Neuronal stem cell (in vitro differentiated cells): ENCODE data around the gene THADA.

Experiments
- DNase-seq: peaks from one replicate; pipeline ENCODE4 v3.0.0-alpha.2; 2013; ENCODE audit warnings: low spot score
- H2AFZ ChIP-seq: one replicate; pipeline ENCODE4 v1.6.1; 2013; ENCODE audit warnings: mild to moderate bottlenecking, low read length, inconsistent platforms
- H2AK5ac ChIP-seq: 2 replicates; pipeline ENCODE4 v1.6.1; 2013; ENCODE audit warnings: low read depth, mild to moderate bottlenecking, inconsistent platforms, low read length, moderate library complexity, mixed read lengths
- H2BK120ac ChIP-seq: 2 replicates; pipeline ENCODE4 v1.6.1; 2013; ENCODE audit warnings: low read depth, mild to moderate bottlenecking, inconsistent platforms, low read length, moderate library complexity, mixed read lengths
- H2BK12ac ChIP-seq: one replicate; pipeline ENCODE4 v1.6.1; 2013; ENCODE audit warnings: low read length, inconsistent platforms
- H2BK15ac ChIP-seq: 2 replicates; pipeline ENCODE4 v1.6.1; 2013; ENCODE audit warnings: mild to moderate bottlenecking, low read length, inconsistent platforms, mixed read lengths
- H2BK5ac ChIP-seq: one replicate; pipeline ENCODE4 v1.6.1; 2013; ENCODE audit warnings: inconsistent platforms, mild to moderate bottlenecking, low read length, moderate library complexity
- H3K14ac ChIP-seq: one replicate; pipeline ENCODE4 v1.6.1; 2013; ENCODE audit warnings: low read length, inconsistent platforms
- H3K18ac ChIP-seq: 2 replicates; pipeline ENCODE4 v1.6.1; 2013; ENCODE audit warnings: low read length, inconsistent platforms
- H3K23ac ChIP-seq: 2 replicates; pipeline ENCODE4 v1.6.1; 2013; ENCODE audit warnings: low read depth, mild to moderate bottlenecking, mixed read lengths, low read length, inconsistent platforms; ENCODE audit not compliant: poor library complexity
- H3K27ac ChIP-seq: replicated peaks from 3 replicates; pipeline ENCODE4 v1.5.1; 2013; ENCODE audit warnings: low read length, inconsistent platforms
- H3K27me3 ChIP-seq, 3 experiments: 2 replicates each; pipeline ENCODE4 v1.6.1; 2013; ENCODE audit warnings: low read length in 3 of 3, mild to moderate bottlenecking in 2 of 3, inconsistent platforms in 1 of 3, low read depth in 1 of 3, mixed read lengths in 1 of 3, moderate library complexity in 1 of 3; ENCODE audit not compliant: control insufficient read depth in 3 of 3, insufficient read depth in 3 of 3
- H3K36me3 ChIP-seq, 2 donors: replicated peaks in 1 of 2; 2 replicates each; pipeline ENCODE4 v1.6.1; 2013; ENCODE audit warnings: low read length in 2 of 2; ENCODE audit not compliant: control insufficient read depth in 2 of 2, insufficient read depth in 2 of 2
- H3K4ac ChIP-seq: 2 replicates; pipeline ENCODE4 v1.6.1; 2013; ENCODE audit warnings: inconsistent platforms, mild to moderate bottlenecking, low read length, moderate library complexity
- H3K4me1 ChIP-seq, 2 donors: 1 replicate in 1 of 2; 2 replicates in 1 of 2; pipeline ENCODE4 v1.6.1; 2013; ENCODE audit warnings: low read length in 2 of 2, low read depth in 1 of 2; ENCODE audit not compliant: control insufficient read depth in 2 of 2, insufficient read depth in 1 of 2
- H3K4me2 ChIP-seq: one replicate; pipeline ENCODE4 v1.6.1; 2013; ENCODE audit warnings: mild to moderate bottlenecking, low read length, inconsistent platforms; ENCODE audit not compliant: insufficient read depth, poor library complexity, severe bottlenecking
- H3K4me3 ChIP-seq, 2 donors: 2 replicates each; pipeline ENCODE4 v1.5.1; 2013; ENCODE audit warnings: low read length in 2 of 2, mild to moderate bottlenecking in 2 of 2, inconsistent platforms in 1 of 2, moderate library complexity in 1 of 2
- H3K79me1 ChIP-seq: one replicate; pipeline ENCODE4 v1.6.1; 2013; ENCODE audit warnings: low read depth, mild to moderate bottlenecking, inconsistent platforms, low read length, moderate library complexity
- H3K9ac ChIP-seq: one replicate; pipeline ENCODE4 v1.6.1; 2013; ENCODE audit warnings: mild to moderate bottlenecking, low read depth, low read length, inconsistent platforms; ENCODE audit not compliant: poor library complexity
- H3K9me3 ChIP-seq, 2 donors: replicated peaks in 1 of 2; 2 replicates each; pipeline versions ENCODE3 to v1.6.1; 2013; ENCODE audit warnings: low read length in 2 of 2, mild to moderate bottlenecking in 2 of 2, inconsistent platforms in 1 of 2, low read depth in 1 of 2, mixed read lengths in 1 of 2, moderate library complexity in 1 of 2; ENCODE audit not compliant: control insufficient read depth in 2 of 2, insufficient read depth in 1 of 2
- H4K8ac ChIP-seq: one replicate; pipeline ENCODE4 v1.6.1; 2013; ENCODE audit warnings: low read depth, mild to moderate bottlenecking, inconsistent platforms, low read length, moderate library complexity
- H4K91ac ChIP-seq: one replicate; pipeline ENCODE4 v1.6.1; 2013; ENCODE audit warnings: low read length, low read depth, mild to moderate bottlenecking, inconsistent platforms; ENCODE audit not compliant: poor library complexity
- WGBS, 2 donors: extraction: QIAGEN DNeasy Blood & Tissue Kit; methylation state at CpG; one replicate each; pipeline ENCODE4 v1.1.7; 2013; ENCODE audit warnings: missing lambda C conversion rate in 2 of 2, mixed read lengths in 1 of 2; ENCODE audit not compliant: insufficient read length in 2 of 2, insufficient replicate concordance in 1 of 2; ENCODE audit errors: extremely low coverage in 2 of 2; 5-methylcytosine and 5-hydroxymethylcytosine counted together

Gene THADA

GRCh38 chr2:43525506-43525905 is 70.3 kb downstream of the THADA start:
- Histone ChIP-seq H3K18ac (no peak overlapping the region), H3K9ac (no peak overlapping the region), H4K8ac (no peak overlapping the region), H3K23ac (no peak overlapping the region), H2BK5ac (no peak overlapping the region), H2BK15ac (no peak overlapping the region), H2BK120ac (no peak overlapping the region), H3K14ac (no peak overlapping the region), H2BK12ac (no peak overlapping the region), H3K9me3 (no peaks in the 10 kb centered on the region), H3K27me3 (no peaks in the 10 kb centered on the region), H3K36me3 (peaks cover 0 to 2% of the 10 kb centered on the region in 2 donors), H3K4ac (no peak overlapping the region), H3K27ac (no peak overlapping the region), H3K79me1 (no peaks in the 10 kb centered on the region), H3K4me2 (no peak overlapping the region), H3K4me3 (no peak overlapping the region), H2AFZ (no peak overlapping the region), H4K91ac (no peak overlapping the region), H2AK5ac (no peak overlapping the region), H3K4me1 (no peaks in the 10 kb centered on the region)
- DNase-seq, result no peak
- WGBS, 2 donors, result no CpG with 5 or more reads among the region's 1 CpG

GRCh38 chr2:43524177-43524965 is 71.5 kb downstream of the THADA start:
- Histone ChIP-seq H2BK120ac (no peak overlapping the region), H3K9ac (no peak overlapping the region), H3K18ac (no peak overlapping the region), H2AK5ac (no peak overlapping the region), H2AFZ (no peak overlapping the region), H4K8ac (no peak overlapping the region), H3K27me3 (no peaks in the 10 kb centered on the region), H3K14ac (no peak overlapping the region), H3K27ac (no peak overlapping the region), H3K9me3 (no peaks in the 10 kb centered on the region), H2BK12ac (no peak overlapping the region), H3K4ac (no peak overlapping the region), H3K4me3 (no peak overlapping the region), H4K91ac (no peak overlapping the region), H3K79me1 (no peaks in the 10 kb centered on the region), H2BK5ac (no peak overlapping the region), H3K23ac (no peak overlapping the region), H3K4me1 (no peaks in the 10 kb centered on the region), H3K4me2 (no peak overlapping the region), H2BK15ac (no peak overlapping the region), H3K36me3 (peaks cover 0 to 2% of the 10 kb centered on the region in 2 donors)
- DNase-seq, result no peak
- WGBS, 2 donors, result no CpG with 5 or more reads among the region's 3 CpGs

GRCh38 chr2:43522177-43522576 is 73.7 kb downstream of the THADA start:
- no peak overlapping the region for H2BK120ac ChIP-seq
- H3K9ac ChIP-seq, result no peak overlapping the region
- no peak overlapping the region for H2AFZ ChIP-seq
- no peak overlapping the region for H4K91ac ChIP-seq
- no peaks in the 10 kb centered on the region for H3K9me3 ChIP-seq
- H2BK5ac ChIP-seq, result no peak overlapping the region
- no peaks in the 10 kb centered on the region for H3K79me1 ChIP-seq
- DNase-seq, result no peak
- H3K4me3 ChIP-seq, result no peak overlapping the region
- H3K36me3 ChIP-seq, result peaks cover 0 to 2% of the 10 kb centered on the region in 2 donors
- H3K4me2 ChIP-seq, result no peak overlapping the region
- no peak overlapping the region for H3K4ac ChIP-seq
- H3K4me1 ChIP-seq, result no peaks in the 10 kb centered on the region
- H2AK5ac ChIP-seq, result no peak overlapping the region
- H2BK12ac ChIP-seq, result no peak overlapping the region
- no peaks in the 10 kb centered on the region for H3K27me3 ChIP-seq
- H2BK15ac ChIP-seq, result no peak overlapping the region
- no peak overlapping the region for H4K8ac ChIP-seq
- H3K27ac ChIP-seq, result no peak overlapping the region
- no peak overlapping the region for H3K23ac ChIP-seq
- no peak overlapping the region for H3K18ac ChIP-seq
- no peak overlapping the region for H3K14ac ChIP-seq

GRCh38 chr2:43521568-43521967 is 74.3 kb downstream of the THADA start:
- Histone ChIP-seq H3K14ac (no peak overlapping the region), H4K91ac (no peak overlapping the region), H3K36me3 (peaks cover 0 to 2% of the 10 kb centered on the region in 2 donors), H3K27ac (no peak overlapping the region), H2AK5ac (no peak overlapping the region), H3K4me1 (no peaks in the 10 kb centered on the region), H2AFZ (no peak overlapping the region), H3K23ac (no peak overlapping the region), H2BK5ac (no peak overlapping the region), H3K27me3 (no peaks in the 10 kb centered on the region), H3K79me1 (no peaks in the 10 kb centered on the region), H3K4me3 (no peak overlapping the region), H2BK120ac (no peak overlapping the region), H2BK12ac (no peak overlapping the region), H2BK15ac (no peak overlapping the region), H3K18ac (no peak overlapping the region), H4K8ac (no peak overlapping the region), H3K4ac (no peak overlapping the region), H3K9ac (no peak overlapping the region), H3K9me3 (no peaks in the 10 kb centered on the region), H3K4me2 (no peak overlapping the region)
- DNase-seq, result no peak
- WGBS, 2 donors, result no CpG with 5 or more reads among the region's 2 CpGs
